ENCODE data around the gene TDRD3. TPM values are rescaled to one million over a fixed set of nuclear protein-coding genes. Genes with fewer than 3 reads are reported as not detected.

TDRD3 gene
- total RNA-seq, 1 donor from 2014 or later, result 17.3 TPM

DNA sequence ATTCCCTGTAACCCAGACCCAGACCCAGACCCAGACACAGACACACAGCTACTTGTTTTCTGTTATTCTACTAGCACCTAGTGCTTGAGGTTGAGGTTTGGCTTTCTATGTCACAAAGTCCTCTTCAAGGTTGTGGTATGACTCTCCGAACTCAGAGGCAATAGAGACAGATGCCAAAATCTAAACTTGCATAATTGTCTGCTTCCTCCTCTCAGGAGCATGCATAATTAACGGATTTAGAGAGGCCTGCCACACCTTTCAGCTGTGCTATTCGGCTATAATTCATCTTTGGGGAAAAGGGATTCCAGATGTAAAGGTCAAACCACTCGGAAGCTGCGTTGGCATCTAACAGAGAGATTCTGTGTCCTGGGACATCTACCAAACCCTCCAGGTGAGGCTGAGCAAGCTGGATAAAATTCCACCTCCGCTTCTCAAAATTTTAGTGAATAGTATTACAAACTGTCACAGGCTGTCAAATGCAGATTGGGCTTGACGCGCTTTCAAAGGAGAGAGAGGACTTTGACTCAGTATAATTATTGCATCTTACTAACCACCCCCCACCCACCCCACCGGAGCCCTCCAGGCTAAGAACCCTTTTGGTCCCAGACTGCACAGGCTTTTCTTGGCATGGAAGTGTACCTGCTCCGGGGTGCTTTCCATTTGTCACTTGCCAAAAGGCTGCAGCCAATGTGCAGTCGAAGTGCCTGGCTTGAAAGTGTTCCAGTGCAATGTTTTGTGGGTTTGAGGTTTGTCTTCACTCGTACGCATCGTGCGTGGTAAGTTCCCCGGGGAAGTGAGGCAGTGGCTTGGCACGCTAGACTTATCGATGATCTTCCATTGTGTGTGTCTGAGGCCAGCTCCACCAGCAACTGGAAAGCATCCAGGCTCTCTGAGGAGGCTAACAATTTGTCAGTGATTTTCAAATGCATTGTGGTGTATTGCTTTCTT is 194.1 kb downstream of the TDRD3 start:
- Mint-ChIP-seq H3K36me3 (ENCODE audit: low read depth, unreplicated experiment) (no peaks in the 10 kb centered on the region), H3K4me1 (ENCODE audit: unreplicated experiment) (no peaks in the 10 kb centered on the region), H3K9me3 (ENCODE audit: unreplicated experiment) (no peaks in the 10 kb centered on the region), H3K4me3 (ENCODE audit: unreplicated experiment) (no peak overlapping the region), H3K27me3 (ENCODE audit: unreplicated experiment) (no peaks in the 10 kb centered on the region), H3K27ac (ENCODE audit: unreplicated experiment) (no peak overlapping the region)
- no peak for TF ChIP-seq CTCF (IDR thresholded peaks at IDR 0.05; ENCODE audit: unreplicated experiment)
- no peak for DNase-seq (ENCODE audit: low spot score)

DNA sequence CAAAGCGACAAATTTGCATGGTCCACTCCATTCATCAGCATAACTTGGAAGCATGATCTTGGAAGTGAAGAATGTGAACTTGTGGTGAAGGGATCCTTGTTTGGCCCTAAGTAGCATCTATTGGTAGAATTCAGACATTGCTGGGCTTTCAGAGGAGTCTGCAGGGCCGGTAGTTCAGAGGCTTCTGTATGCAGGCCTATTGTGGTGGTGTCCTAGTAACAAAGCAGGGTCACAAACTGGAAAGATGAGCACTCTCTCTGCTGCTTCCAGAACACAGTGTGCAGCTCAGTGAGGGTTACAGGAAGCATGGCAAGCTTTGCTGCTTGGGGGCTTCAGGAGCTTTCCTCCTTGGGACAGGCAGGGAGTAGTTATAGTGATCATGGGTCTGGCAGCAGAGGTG is 206.0 kb downstream of the TDRD3 start:
- no peak for TF ChIP-seq CTCF (IDR thresholded peaks at IDR 0.05; ENCODE audit: unreplicated experiment)
- no peaks in the 10 kb centered on the region for H3K27me3 Mint-ChIP-seq (ENCODE audit: unreplicated experiment)
- H3K36me3 Mint-ChIP-seq (ENCODE audit: low read depth, unreplicated experiment), result no peaks in the 10 kb centered on the region
- no peaks in the 10 kb centered on the region for H3K4me1 Mint-ChIP-seq (ENCODE audit: unreplicated experiment)
- no peak overlapping the region for H3K27ac Mint-ChIP-seq (ENCODE audit: unreplicated experiment)
- no peaks in the 10 kb centered on the region for H3K9me3 Mint-ChIP-seq (ENCODE audit: unreplicated experiment)
- H3K4me3 Mint-ChIP-seq (ENCODE audit: unreplicated experiment), result no peak overlapping the region
- DNase-seq (ENCODE audit: low spot score), result no peak

DNA sequence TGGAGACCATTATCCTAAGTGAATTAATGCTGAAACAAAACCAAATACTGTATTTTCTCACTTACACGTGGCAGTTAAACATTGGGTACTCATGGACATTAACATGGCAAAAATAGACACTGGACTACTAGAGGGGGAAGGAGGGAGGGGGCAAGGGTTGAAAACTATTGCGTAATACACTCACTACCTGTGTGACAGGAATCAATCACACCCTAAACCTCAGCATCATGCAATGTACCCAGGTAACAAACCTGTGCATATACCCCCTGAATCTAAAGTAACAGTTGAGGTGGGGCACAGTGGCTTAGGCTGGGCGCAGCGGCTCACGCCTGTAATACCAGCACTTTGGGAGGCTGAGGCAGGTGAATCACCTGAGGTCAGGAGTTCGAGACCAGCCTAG is 207.0 kb downstream of the TDRD3 start:
- no peaks in the 10 kb centered on the region for H3K36me3 Mint-ChIP-seq (ENCODE audit: low read depth, unreplicated experiment)
- DNase-seq (ENCODE audit: low spot score), result no peak
- H3K27ac Mint-ChIP-seq (ENCODE audit: unreplicated experiment), result no peak overlapping the region
- H3K27me3 Mint-ChIP-seq (ENCODE audit: unreplicated experiment), result no peaks in the 10 kb centered on the region
- no peaks in the 10 kb centered on the region for H3K4me1 Mint-ChIP-seq (ENCODE audit: unreplicated experiment)
- no peak overlapping the region for H3K4me3 Mint-ChIP-seq (ENCODE audit: unreplicated experiment)
- H3K9me3 Mint-ChIP-seq (ENCODE audit: unreplicated experiment), result no peaks in the 10 kb centered on the region
- no peak for TF ChIP-seq CTCF (IDR thresholded peaks at IDR 0.05; ENCODE audit: unreplicated experiment)

GRCh38 chr13:60608954-60609353 is 211.9 kb downstream of the TDRD3 start:
- TF ChIP-seq CTCF (IDR thresholded peaks at IDR 0.05; ENCODE audit: unreplicated experiment), result no peak
- Mint-ChIP-seq H3K9me3 (ENCODE audit: unreplicated experiment) (no peaks in the 10 kb centered on the region), H3K4me3 (ENCODE audit: unreplicated experiment) (no peak overlapping the region), H3K27me3 (ENCODE audit: unreplicated experiment) (no peaks in the 10 kb centered on the region), H3K4me1 (ENCODE audit: unreplicated experiment) (no peaks in the 10 kb centered on the region), H3K27ac (ENCODE audit: unreplicated experiment) (no peak overlapping the region), H3K36me3 (ENCODE audit: low read depth, unreplicated experiment) (no peaks in the 10 kb centered on the region)
- no peak for DNase-seq (ENCODE audit: low spot score)

GRCh38 chr13:60611523-60611922 is 214.5 kb downstream of the TDRD3 start:
- no peaks in the 10 kb centered on the region for H3K9me3 Mint-ChIP-seq (ENCODE audit: unreplicated experiment)
- H3K27me3 Mint-ChIP-seq (ENCODE audit: unreplicated experiment), result no peaks in the 10 kb centered on the region
- no peak for DNase-seq (ENCODE audit: low spot score)
- H3K36me3 Mint-ChIP-seq (ENCODE audit: low read depth, unreplicated experiment), result no peaks in the 10 kb centered on the region
- TF ChIP-seq CTCF (IDR thresholded peaks at IDR 0.05; ENCODE audit: unreplicated experiment), result no peak
- no peak overlapping the region for H3K27ac Mint-ChIP-seq (ENCODE audit: unreplicated experiment)
- no peaks in the 10 kb centered on the region for H3K4me1 Mint-ChIP-seq (ENCODE audit: unreplicated experiment)
- H3K4me3 Mint-ChIP-seq (ENCODE audit: unreplicated experiment), result no peak overlapping the region

All from endothelial cell (in vitro differentiated cells).